Measurements from ENCODE around the gene KRTAP5-10. TPM values are rescaled to one million over a fixed set of nuclear protein-coding genes. Genes with fewer than 3 reads are reported as not detected.
"Not testable (repeated sequence)": the region's sequence is repeated elsewhere in the genome, so short reads cannot be mapped to it uniquely, and the experiment has no call there.

The KRTAP5-10 gene
- total and polyA plus RNA-seq, 2 donors (not counting 3 experiments of a cell fraction or from before 2014, with no cell fraction given) = not detected

DNA sequence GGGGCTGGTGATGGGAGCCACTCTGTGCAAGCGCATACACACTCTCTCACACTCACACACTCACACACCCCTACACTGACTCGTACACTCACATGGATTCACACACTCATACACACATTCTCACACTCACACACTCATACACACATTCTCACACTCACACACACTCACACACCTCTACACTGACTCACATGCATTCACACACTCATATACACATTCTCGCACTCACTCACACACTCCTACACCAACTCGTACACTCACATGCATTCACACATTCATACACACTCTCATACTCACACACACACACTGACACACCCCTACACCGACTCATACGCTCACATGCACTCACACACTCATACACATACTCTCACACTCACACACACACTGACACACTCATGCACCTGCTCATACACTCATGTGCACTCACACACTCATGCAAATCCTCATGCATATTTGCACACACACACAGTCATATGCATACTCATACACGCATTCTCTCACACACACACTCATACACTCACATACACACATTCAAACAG is 12.2 kb downstream of the KRTAP5-10 start:
- Histone ChIP-seq H3K4me1 (ENCODE audit: control insufficient read depth, extremely low read depth, insufficient read depth, low read length) (no peaks in the 10 kb centered on the region), H3K9me3 (replicated peaks; ENCODE audit: control insufficient read depth, insufficient read depth, low read length) (no peaks in the 10 kb centered on the region), H3K36me3 (ENCODE audit: control insufficient read depth in 2 of 2, extremely low read depth in 1 of 2, insufficient read depth in 2 of 2, low read length in 2 of 2) (no peaks in the 10 kb centered on the region), H3K27ac (ENCODE audit: insufficient read depth, low read depth, low read length) (no peak overlapping the region), H3K9me1 (replicated peaks; ENCODE audit: control insufficient read depth, extremely low read depth, insufficient read depth, low read length) (no peaks in the 10 kb centered on the region), H3K79me2 (ENCODE audit: control insufficient read depth, insufficient read depth, low read length) (no peaks in the 10 kb centered on the region), H3K4me2 (ENCODE audit: insufficient read depth, low read length) (no peak overlapping the region), H3K4me3 (replicated peaks in 1 of 3; ENCODE audit: insufficient read depth in 1 of 3, low read depth in 1 of 3, low read length in 3 of 3) (no peak overlapping the region), H2AFZ (ENCODE audit: low read depth, low read length) (no peak overlapping the region), H3K9ac (replicated peaks; ENCODE audit: extremely low read depth, insufficient read depth, low read length) (no peak overlapping the region), H4K20me1 (replicated peaks; ENCODE audit: control insufficient read depth, extremely low read depth, insufficient read depth, low read length) (no peaks in the 10 kb centered on the region), H3K27me3 (ENCODE audit: control insufficient read depth in 2 of 2, insufficient read depth in 2 of 2, low read length in 2 of 2) (peaks cover 0 to 2% of the 10 kb centered on the region in 2 experiments)
- FAIRE-seq (no peak), DNase-seq (ENCODE audit: low read depth, low spot score) (no peak)
- ChIA-PET CTCF (no interaction called here), POLR2A (no interaction called here)
- intact Hi-C loops (cut with micrococcal nuclease) = no loop called here
- TF ChIP-seq POLR2AphosphoS5 (IDR thresholded peaks at IDR 0.05; ENCODE audit: insufficient read depth, low read depth, low read length) (no peak), FOS (IDR thresholded peaks at IDR 0.05; ENCODE audit: borderline replicate concordance, insufficient read depth, low read length) (no peak), POLR2A (IDR thresholded peaks at IDR 0.05; ENCODE audit: low read depth, low read length) (no peak), EZH2 (IDR thresholded peaks at IDR 0.05; ENCODE audit: borderline replicate concordance, low read depth, low read length, severe bottlenecking) (no peak), MYC (IDR thresholded peaks at IDR 0.05; ENCODE audit: low read depth, low read length) (no peak), GATA2 (IDR thresholded peaks at IDR 0.05; ENCODE audit: insufficient read depth, insufficient read length, low read depth, low read length) (no peak), MAX (IDR thresholded peaks at IDR 0.05; ENCODE audit: insufficient read depth, insufficient read length) (no peak), JUN (IDR thresholded peaks at IDR 0.05; ENCODE audit: borderline replicate concordance, insufficient read depth, insufficient read length, low read depth) (no peak)
- dilution Hi-C loops (cut with MboI; ENCODE audit: extremely low pct_ligation_motif_present, low sequenced_read_pairs) = no loop called here
- no TSS peak for BruUV-seq (replicated peaks)

GRCh38 chr11:71579513-71579912 is 14.2 kb downstream of the KRTAP5-10 start:
- H3K4me1 ChIP-seq (ENCODE audit: control insufficient read depth, extremely low read depth, insufficient read depth, low read length); BruUV-seq (replicated peaks); dilution Hi-C loops (cut with MboI; ENCODE audit: extremely low pct_ligation_motif_present, low sequenced_read_pairs); POLR2A ChIA-PET; H3K4me2 ChIP-seq (ENCODE audit: insufficient read depth, low read length); H2AFZ ChIP-seq (ENCODE audit: low read depth, low read length); H3K27ac ChIP-seq (ENCODE audit: insufficient read depth, low read depth, low read length); intact Hi-C loops (cut with micrococcal nuclease); H3K79me2 ChIP-seq (ENCODE audit: control insufficient read depth, insufficient read depth, low read length); H3K4me3 ChIP-seq (replicated peaks in 1 of 3; ENCODE audit: insufficient read depth in 1 of 3, low read depth in 1 of 3, low read length in 3 of 3); DNase-seq (ENCODE audit: low read depth, low spot score); H3K36me3 ChIP-seq (ENCODE audit: control insufficient read depth in 2 of 2, extremely low read depth in 1 of 2, insufficient read depth in 2 of 2, low read length in 2 of 2); H3K9me3 ChIP-seq (replicated peaks; ENCODE audit: control insufficient read depth, insufficient read depth, low read length); H3K9ac ChIP-seq (replicated peaks; ENCODE audit: extremely low read depth, insufficient read depth, low read length); H3K27me3 ChIP-seq (ENCODE audit: control insufficient read depth in 2 of 2, insufficient read depth in 2 of 2, low read length in 2 of 2); FAIRE-seq; H3K9me1 ChIP-seq (replicated peaks; ENCODE audit: control insufficient read depth, extremely low read depth, insufficient read depth, low read length); H4K20me1 ChIP-seq (replicated peaks; ENCODE audit: control insufficient read depth, extremely low read depth, insufficient read depth, low read length): not testable (repeated sequence)
- CTCF ChIA-PET = interaction anchor here (0.6 to 1.4 kb wide), 19 partner anchors 9 to 1109 kb away, joined by 3 to 28 read pairs (median 5); partner anchors contain the start of genes DHCR7, KRTAP5-10 and NADSYN1
